ENCODE measurements around the gene TOM1L2.

DNA sequence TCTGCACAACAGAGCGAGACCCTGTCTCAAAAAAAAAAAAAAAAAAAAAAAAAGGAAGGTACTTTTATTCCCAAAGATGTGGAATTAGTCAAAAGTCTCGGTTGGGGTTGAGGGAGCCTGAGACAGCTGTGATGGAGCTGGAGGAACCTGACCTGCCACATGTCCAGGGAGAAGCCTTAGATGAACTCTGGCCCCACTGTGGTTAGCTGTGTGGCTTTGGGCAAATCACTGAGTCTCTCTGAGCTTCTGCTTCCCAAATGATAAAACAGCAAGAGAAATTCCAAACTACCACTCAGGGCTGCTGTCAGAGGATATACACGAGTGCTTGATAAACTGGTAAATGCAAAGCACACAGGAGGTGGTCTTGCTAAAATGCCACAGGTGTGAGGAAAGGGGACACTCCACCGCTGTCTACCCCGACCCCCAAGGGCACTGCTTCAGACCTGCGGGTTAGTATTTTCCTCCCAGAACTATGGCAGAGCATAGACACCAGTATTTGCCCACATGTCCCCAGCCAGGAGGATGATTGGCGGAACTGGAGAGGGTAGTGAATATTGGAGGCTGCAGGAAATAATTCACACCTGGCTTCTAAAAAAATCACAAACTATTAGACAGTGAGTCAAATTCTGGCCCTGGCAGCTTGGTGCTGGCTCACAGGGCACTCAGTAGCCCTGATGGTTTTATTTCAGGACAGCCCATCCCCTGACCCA, 15.1 kb upstream of the TOM1L2 start:
- TF ChIP-seq, protein P1, sequence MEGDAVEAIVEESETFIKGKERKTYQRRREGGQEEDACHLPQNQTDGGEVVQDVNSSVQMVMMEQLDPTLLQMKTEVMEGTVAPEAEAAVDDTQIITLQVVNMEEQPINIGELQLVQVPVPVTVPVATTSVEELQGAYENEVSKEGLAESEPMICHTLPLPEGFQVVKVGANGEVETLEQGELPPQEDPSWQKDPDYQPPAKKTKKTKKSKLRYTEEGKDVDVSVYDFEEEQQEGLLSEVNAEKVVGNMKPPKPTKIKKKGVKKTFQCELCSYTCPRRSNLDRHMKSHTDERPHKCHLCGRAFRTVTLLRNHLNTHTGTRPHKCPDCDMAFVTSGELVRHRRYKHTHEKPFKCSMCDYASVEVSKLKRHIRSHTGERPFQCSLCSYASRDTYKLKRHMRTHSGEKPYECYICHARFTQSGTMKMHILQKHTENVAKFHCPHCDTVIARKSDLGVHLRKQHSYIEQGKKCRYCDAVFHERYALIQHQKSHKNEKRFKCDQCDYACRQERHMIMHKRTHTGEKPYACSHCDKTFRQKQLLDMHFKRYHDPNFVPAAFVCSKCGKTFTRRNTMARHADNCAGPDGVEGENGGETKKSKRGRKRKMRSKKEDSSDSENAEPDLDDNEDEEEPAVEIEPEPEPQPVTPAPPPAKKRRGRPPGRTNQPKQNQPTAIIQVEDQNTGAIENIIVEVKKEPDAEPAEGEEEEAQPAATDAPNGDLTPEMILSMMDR (IDR thresholded peaks at IDR 0.05) = no peak
- TF ChIP-seq POLR2A (IDR thresholded peaks at IDR 0.05) = no peak
